KOPT-K1 (cell line): Measurements from ENCODE around the gene CABP7.

ENCODE experiments used
- H3K27ac ChIP-seq: fragments of 200-600 bp; sonication (generic); 2 replicates; pipeline ENCODE4 v1.5.1; 2016; ENCODE audit warnings: antibody characterized with exemption, mild to moderate bottlenecking, low read depth, low read length; ENCODE audit not compliant: poor library complexity, severe bottlenecking
- H3K36me3 ChIP-seq: fragments of 200-600 bp; sonication (generic); 2 replicates; pipeline ENCODE4 v1.5.1; 2017; ENCODE audit warnings: antibody characterized with exemption, mild to moderate bottlenecking, low read length, moderate library complexity; ENCODE audit not compliant: insufficient read depth
- H3K9me3 ChIP-seq: fragments of 200-600 bp; sonication (generic); 2 replicates; pipeline ENCODE4 v1.5.1; 2017; ENCODE audit warnings: antibody characterized with exemption, low read length, mild to moderate bottlenecking; ENCODE audit not compliant: insufficient read depth, poor library complexity, severe bottlenecking

The CABP7 gene

GRCh38 chr22:29719899-29720645, at the start of gene CABP7:
Gene CABP7 (plus strand): TSS chr22:29720003. CDS start chr22:29720425, 422 bp downstream.
- H3K9me3 ChIP-seq, result no peaks in the 10 kb centered on the region
- no peaks in the 10 kb centered on the region for H3K36me3 ChIP-seq
- no peak within 1 kb of the TSS for H3K27ac ChIP-seq

GRCh38 chr22:29670626-29671025, 49.2 kb upstream of the CABP7 start:
- no peak overlapping the region for H3K27ac ChIP-seq
- no peaks in the 10 kb centered on the region for H3K9me3 ChIP-seq
- peaks cover 88% of the 10 kb centered on the region for H3K36me3 ChIP-seq

- Histone ChIP-seq H3K27ac (no peak overlapping the region), H3K36me3 (peaks cover 98% of the 10 kb centered on the region), H3K9me3 (no peaks in the 10 kb centered on the region)
These were observed 46.3 kb upstream of the CABP7 start for GRCh38 chr22:29673361-29674066.

GRCh38 chr22:29674121-29674520, 45.7 kb upstream of the CABP7 start:
- Histone ChIP-seq H3K27ac (no peak overlapping the region), H3K9me3 (no peaks in the 10 kb centered on the region), H3K36me3 (peaks cover 98% of the 10 kb centered on the region)

GRCh38 chr22:29679316-29679715, 40.5 kb upstream of the CABP7 start:
- Histone ChIP-seq H3K36me3 (peaks cover 99% of the 10 kb centered on the region), H3K9me3 (no peaks in the 10 kb centered on the region), H3K27ac (no peak overlapping the region)

- Histone ChIP-seq H3K36me3 (peaks cover 93% of the 10 kb centered on the region), H3K9me3 (no peaks in the 10 kb centered on the region), H3K27ac (no peak overlapping the region)
These were observed 36.3 kb upstream of the CABP7 start for GRCh38 chr22:29683536-29683935.

- Histone ChIP-seq H3K27ac (no peak overlapping the region), H3K36me3 (peaks cover 87% of the 10 kb centered on the region), H3K9me3 (no peaks in the 10 kb centered on the region)
These were observed 35.6 kb upstream of the CABP7 start for GRCh38 chr22:29684244-29684643.

- H3K27ac ChIP-seq, result no peak overlapping the region
- peaks cover 83% of the 10 kb centered on the region for H3K36me3 ChIP-seq
These were observed 30.5 kb upstream of the CABP7 start for GRCh38 chr22:29689206-29689879.

GRCh38 chr22:29689880-29690213, 30.0 kb upstream of the CABP7 start:
- Histone ChIP-seq H3K36me3 (peaks cover 82% of the 10 kb centered on the region), H3K27ac (no peak overlapping the region), H3K9me3 (no peaks in the 10 kb centered on the region)

More at GRCh38 chr22:29689206-29689879, 30.5 kb upstream of the CABP7 start:
- no peaks in the 10 kb centered on the region for H3K9me3 ChIP-seq

- H3K27ac ChIP-seq, result no peak overlapping the region
- H3K36me3 ChIP-seq, result peaks cover 82% of the 10 kb centered on the region
- no peaks in the 10 kb centered on the region for H3K9me3 ChIP-seq
These were observed 29.3 kb upstream of the CABP7 start for GRCh38 chr22:29690476-29690875.

- Histone ChIP-seq H3K27ac (no peak overlapping the region), H3K9me3 (no peaks in the 10 kb centered on the region), H3K36me3 (peaks cover 86% of the 10 kb centered on the region)
These were observed 28.0 kb upstream of the CABP7 start for GRCh38 chr22:29691636-29692326.

- no peak overlapping the region for H3K27ac ChIP-seq
These were observed 27.5 kb upstream of the CABP7 start for GRCh38 chr22:29692327-29692640.

GRCh38 chr22:29693161-29693560, 26.6 kb upstream of the CABP7 start:
- peaks cover 86% of the 10 kb centered on the region for H3K36me3 ChIP-seq
- H3K9me3 ChIP-seq, result no peaks in the 10 kb centered on the region

More at GRCh38 chr22:29692327-29692640, 27.5 kb upstream of the CABP7 start:
- Histone ChIP-seq H3K9me3 (no peaks in the 10 kb centered on the region), H3K36me3 (peaks cover 86% of the 10 kb centered on the region)

GRCh38 chr22:29693671-29694070, 26.1 kb upstream of the CABP7 start:
- H3K27ac ChIP-seq, result no peak overlapping the region
- H3K36me3 ChIP-seq, result peaks cover 84% of the 10 kb centered on the region
- no peaks in the 10 kb centered on the region for H3K9me3 ChIP-seq

More at GRCh38 chr22:29693161-29693560, 26.6 kb upstream of the CABP7 start:
- no peak overlapping the region for H3K27ac ChIP-seq
